Measurements from ENCODE around the gene MS4A8.

GRCh38 chr11:60711276-60711675, 11.9 kb downstream of the MS4A8 start:
- no peak for TF ChIP-seq CTCF (IDR thresholded peaks at IDR 0.05)
- TF ChIP-seq EZH2 (IDR thresholded peaks at IDR 0.05; ENCODE audit: borderline replicate concordance, insufficient read depth, low read depth, low read length, poor library complexity, severe bottlenecking), result no peak

Measured in B cell (primary cell).